SU-DHL-6 (cell line): Measurements from ENCODE around the gene HNRNPM.

Experiments used
- EZH2phosphoT487 ChIP-seq: fragments of 200-600 bp; sonication (generic), shearing (Covaris generic); conservative IDR thresholded peaks from 2 replicates; pipeline ENCODE4 v1.6.1; 2018; ENCODE audit warnings: mild to moderate bottlenecking, antibody characterized with exemption, low read length, moderate library complexity, mixed read lengths
- TF ChIP-seq, protein P1 (sequence below): fragments of 200-600 bp; sonication (generic); IDR thresholded peaks from one replicate; pipeline ENCODE4 v1.5.1; 2017; ENCODE audit warnings: antibody characterized with exemption, mild to moderate bottlenecking, low read length, moderate library complexity; ENCODE audit not compliant: insufficient read depth, poor library complexity, severe bottlenecking

DNA sequence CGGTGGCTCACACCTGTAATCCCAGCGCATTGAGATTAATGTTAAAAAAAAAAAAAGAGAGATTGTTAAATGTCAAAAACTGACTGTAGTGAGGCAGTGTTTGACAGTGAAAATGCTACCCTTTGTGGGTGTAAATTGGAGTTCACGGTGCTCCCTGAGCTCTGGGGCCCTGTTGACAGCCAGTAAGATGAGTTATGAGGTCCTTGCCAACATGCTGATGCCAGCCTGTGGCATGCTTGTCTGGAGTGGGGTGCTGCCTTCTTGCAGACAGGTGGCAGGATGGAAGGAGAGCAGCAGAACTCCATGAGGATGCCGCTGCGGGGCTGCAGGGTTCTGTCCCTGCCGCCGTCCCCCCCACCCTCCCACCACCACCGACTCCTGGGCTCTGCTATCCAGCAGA is 31.7 kb downstream of the HNRNPM start:
- TF ChIP-seq EZH2phosphoT487: no peak
- TF ChIP-seq, protein P1, sequence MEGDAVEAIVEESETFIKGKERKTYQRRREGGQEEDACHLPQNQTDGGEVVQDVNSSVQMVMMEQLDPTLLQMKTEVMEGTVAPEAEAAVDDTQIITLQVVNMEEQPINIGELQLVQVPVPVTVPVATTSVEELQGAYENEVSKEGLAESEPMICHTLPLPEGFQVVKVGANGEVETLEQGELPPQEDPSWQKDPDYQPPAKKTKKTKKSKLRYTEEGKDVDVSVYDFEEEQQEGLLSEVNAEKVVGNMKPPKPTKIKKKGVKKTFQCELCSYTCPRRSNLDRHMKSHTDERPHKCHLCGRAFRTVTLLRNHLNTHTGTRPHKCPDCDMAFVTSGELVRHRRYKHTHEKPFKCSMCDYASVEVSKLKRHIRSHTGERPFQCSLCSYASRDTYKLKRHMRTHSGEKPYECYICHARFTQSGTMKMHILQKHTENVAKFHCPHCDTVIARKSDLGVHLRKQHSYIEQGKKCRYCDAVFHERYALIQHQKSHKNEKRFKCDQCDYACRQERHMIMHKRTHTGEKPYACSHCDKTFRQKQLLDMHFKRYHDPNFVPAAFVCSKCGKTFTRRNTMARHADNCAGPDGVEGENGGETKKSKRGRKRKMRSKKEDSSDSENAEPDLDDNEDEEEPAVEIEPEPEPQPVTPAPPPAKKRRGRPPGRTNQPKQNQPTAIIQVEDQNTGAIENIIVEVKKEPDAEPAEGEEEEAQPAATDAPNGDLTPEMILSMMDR: no peak
